ENCODE measurements around the gene ZNF365.
"Not testable (repeated sequence)": the region's sequence is repeated elsewhere in the genome, so short reads cannot be mapped to it uniquely, and the experiment has no call there.

The ZNF365 gene, protein sequence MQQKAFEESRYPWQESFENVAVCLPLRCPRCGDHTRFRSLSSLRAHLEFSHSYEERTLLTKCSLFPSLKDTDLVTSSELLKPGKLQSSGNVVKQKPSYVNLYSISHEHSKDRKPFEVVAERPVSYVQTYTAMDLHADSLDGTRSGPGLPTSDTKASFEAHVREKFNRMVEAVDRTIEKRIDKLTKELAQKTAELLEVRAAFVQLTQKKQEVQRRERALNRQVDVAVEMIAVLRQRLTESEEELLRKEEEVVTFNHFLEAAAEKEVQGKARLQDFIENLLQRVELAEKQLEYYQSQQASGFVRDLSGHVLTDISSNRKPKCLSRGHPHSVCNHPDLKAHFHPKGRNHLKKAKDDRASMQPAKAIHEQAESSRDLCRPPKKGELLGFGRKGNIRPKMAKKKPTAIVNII

DNA sequence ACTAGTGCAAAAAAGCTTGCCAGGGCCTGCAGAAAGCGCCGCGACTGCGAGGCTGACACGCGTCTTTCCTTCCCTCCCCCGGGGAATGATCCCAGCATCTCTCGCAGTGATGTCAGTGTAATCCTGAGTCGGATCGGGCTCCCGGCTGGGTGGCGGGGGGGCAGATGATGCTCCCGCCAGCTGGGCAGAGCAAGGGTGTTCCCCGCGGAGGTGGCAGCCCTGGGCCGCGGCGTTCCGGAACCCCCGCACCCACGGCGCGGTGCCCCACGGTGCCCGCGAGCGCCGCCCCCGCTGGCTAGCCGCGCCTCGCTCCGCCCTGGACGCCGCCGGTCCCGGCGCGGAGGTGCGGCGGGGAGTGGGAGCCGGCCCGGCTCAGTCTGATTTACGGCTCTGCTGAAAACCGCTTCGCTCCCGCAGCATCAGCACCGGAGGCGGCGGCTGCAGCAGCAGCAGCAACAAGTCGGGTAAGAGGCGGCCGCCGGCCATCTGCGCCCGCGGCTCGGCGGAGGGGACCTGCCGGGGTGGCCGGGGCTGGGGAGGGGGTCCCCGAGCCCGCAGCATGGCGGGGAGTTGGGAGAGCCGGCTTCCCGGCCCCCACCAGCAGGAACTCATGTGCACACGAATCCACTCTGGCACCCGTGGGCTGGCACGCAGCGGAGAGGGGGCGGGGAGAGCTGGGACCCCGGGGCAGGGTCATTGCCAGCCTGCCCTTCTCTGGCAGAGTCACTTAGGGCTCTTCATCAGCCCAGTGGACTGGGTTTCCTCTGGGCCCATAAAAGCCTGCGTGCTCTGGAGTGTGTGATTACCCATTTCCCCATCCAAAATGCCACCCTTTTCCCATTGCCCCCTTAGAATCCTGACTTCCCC is at the start of gene ZNF365:
ZNF365 (plus strand) TSS at position 375 of the 867 bp plus-strand sequence. CDS start 1,825 bp downstream, outside the sequence.
- DNase-seq: no peak

DNA sequence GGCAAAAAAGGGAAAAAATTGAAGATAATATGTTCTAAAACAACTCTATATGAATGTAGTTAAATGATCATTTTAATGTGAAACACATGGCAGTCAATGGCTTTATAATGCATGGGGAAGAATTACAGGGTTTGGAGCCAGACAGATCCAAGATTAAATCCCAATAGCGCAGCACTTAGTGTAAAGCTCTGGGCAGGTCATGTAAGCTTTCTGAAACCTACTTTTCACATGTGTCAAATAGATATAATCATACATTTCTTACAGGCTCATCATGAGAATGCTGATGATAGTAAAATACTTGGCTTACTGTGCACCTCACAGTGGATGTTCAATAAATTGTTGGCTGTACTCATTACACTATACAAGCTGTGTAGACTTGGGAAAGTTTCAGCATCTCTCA is 48.0 kb upstream of the ZNF365 start:
- no peak for DNase-seq

DNA sequence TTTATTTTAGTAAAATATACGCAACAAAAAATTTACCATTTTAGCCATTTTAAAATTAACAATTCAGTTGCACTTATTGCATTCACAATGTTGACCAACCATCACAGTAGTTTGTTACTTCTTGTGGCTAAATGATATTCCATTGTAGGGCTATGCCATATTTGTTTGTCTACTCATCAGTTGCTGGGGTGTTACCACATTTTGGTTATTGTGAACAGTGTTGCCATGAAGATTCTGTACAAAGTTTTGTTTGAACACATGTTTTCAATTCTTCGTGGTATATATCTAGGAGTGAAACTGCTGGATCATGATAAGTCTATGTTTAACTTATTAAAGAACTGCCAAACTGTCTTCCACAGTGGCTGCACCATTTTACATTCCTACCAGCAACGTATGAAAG is 46.3 kb upstream of the ZNF365 start:
- no peak for DNase-seq

DNA sequence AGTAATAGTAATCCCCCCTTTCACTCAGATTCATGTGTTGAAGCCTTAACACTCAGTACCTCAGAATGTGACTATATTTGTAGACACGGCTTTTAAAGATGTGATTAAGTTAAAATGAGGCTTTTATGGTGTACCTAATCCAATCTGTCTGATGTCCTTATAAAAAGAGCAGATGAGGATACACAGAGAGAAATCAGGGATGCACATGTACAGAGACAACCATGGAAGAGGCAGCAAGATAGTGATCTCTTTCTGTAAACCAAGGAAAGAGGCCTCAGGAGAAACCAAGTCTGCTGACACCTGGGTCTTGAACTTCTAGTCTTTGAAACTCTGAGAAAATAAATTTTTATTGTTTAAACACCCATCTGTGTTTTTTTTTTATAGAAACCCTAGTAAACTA is 44.0 kb upstream of the ZNF365 start:
- no peak for DNase-seq

DNA sequence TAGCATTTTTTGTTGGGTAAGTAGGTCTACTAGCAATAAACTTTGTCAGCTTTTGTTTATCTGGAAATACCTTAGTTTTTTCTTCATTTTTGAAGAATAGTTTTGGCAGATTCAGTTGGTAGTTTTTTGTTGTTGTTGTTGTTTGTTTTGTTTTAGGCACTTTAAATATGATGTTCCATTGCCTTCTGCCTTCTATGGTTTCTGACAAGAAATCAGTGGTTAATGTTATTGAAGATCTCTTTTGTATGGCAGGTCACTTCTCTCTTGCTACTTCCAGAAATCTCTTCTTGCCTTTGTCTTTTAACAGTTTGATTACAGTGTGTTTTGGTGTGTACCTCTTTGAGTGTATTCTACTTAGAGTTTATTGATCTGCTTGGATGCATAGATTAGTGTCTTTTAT is 41.8 kb upstream of the ZNF365 start:
- peak; percentile 11 for DNase-seq

DNA sequence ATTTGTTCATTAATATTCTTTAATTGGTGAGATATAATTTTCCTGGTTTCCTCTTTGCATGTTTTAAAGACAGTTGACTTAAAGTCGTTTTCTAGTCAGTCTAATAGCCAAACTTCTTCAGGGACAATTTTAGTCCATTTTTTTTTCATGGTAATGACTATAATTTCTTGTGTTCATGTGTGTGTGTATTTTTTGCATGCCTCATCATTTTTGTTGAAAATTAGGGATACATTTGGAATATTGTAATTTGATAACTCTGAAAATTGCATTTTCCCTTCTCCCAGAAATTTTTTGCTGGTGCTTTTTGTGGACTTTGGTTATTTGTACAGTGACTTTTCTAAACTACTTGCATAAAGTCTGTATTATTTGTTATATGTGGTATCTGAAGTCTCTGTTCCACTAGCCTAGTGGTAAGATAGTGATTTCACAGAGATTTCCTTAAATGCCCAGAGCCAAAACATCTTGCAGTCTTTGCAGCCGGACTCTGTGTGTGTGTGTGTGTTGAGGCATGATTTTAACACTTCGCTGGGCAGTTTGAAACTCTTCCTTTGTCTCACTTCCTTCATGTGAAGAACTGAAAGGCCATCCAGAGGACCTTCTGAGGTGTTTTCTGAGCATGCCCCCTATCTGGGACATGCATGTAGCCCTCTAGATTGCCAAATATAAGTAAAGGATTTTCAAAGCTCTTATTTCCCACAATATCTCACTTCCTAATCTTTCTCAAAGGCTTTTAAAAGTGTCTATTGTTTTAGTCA is 40.9 kb upstream of the ZNF365 start:
- no peak for DNase-seq

DNA sequence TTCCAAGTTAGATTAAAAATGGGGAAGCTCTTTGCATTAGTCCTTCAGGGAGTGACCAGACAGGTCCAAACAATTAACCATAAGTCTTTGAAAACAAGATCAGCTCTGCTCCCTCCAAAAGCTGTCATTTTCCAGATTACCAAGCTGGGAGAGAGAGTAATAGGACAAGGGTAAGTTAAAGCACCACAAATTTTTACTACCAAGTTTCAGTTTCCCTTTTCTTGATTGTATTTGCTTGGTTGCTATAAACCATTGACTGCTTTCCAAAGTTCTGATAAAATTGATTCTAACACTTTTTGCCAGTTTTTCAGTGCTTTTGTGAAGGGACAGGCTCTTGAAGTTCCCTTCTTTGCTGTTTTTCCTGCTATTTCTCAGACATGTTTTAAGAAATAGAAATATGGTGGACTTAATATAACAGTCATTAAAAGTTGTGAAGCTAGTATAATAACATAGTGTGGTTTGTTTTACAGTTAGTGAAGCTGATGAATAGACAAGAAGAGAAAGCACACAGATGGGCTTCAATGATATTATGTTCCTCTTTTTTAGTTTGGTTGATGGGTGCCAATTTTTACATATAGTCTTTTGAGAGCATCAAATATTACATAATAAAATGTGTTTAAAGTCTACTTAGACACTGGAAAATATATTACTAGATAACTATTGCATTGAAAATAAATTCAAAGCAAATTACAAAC is 40.0 kb upstream of the ZNF365 start:
- DNase-seq: peak; percentile 57

DNA sequence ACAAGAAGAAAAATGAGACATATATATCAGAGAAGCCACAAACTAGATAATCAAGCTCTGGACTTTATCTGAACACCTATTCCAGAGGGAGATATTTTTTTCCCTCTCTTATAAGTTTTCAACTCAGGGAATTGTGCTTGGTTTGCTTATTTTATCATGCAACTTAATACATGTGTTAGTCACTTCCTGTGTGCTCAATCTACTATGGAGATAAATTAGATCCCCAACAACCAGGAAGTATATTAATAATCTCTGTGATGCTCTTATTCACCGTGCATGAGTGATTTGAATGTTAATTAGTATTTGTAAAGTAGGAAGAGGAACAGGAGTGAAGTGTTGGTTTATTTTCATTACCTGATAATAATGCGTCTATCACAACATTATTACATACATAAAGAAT is 38.8 kb upstream of the ZNF365 start:
- no peak for DNase-seq

DNA sequence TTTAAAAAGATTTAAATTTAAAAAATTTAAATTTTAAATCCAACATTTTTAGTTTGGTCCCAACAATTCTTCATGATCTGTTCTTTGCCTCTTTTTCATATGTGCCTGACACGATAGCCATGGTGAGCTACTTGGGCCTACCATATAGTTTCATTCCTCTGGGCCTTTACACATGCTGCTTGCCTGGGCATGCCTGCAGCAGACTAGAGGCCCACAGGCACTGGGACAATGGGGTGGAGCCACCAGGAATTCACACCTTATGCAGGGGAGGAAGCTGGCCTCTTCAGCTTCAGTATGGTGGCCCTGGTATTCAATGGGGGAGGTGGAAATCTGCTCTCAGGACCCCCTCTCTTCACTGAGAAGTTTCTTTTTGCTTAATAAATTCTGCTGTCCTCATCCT is 37.8 kb upstream of the ZNF365 start:
- DNase-seq: no peak

DNA sequence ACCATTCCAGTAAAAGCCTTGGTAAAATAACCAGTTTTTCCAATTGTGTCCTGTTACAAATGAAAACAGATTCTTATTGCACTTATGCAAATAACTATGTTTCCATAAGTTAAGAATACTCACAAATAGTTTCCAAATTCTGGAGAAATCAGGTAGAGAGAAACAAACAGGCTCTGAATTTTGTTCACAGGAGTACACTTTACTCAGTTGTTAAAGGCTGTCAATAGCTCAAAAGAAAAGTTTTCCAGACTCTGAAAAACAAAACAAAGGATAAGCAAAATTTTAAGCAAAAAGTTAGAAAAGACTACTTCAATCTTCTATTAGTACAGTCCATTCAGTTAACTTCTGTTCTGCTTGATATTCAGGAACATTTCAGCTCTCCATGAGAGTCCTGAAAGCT is 32.8 kb upstream of the ZNF365 start:
- DNase-seq: peak; percentile 32

DNA sequence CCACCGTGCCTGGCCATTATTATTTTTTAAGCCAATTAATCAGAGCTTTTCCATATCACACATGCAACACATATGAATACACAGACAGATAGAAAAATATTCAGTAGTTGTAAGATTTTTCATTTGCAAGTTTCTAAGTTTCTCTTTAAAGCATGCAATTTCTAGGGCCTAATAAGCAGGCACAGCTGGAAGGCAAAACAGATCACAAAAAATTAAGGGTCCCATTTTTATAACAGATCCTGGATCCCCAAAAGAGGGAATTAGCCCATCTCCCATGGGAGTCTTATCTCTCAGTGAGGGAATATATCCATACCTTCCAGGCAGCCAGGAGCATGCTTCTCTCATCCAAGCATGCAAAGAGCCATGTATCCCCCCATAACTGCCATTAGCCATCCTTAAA is 31.2 kb upstream of the ZNF365 start:
- DNase-seq: no peak

DNA sequence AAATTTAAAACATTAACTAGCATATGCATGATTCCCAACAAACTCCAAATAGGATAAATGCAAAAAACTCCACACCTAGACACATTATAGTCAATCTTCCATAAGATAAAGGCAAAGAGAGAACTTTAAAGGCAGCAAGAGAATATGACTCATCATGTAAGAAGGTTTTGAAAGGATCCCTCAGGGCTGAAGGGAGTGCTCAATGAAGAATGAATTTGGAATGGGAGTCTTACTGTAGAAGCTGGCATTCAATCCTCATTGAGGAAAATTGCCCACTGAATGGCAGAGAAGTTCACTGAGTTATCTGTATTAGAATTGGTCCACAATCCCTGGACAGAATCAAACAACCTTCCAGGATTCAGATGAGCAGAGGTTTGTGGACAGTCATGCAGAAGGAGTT is 26.1 kb upstream of the ZNF365 start:
- no peak for DNase-seq

DNA sequence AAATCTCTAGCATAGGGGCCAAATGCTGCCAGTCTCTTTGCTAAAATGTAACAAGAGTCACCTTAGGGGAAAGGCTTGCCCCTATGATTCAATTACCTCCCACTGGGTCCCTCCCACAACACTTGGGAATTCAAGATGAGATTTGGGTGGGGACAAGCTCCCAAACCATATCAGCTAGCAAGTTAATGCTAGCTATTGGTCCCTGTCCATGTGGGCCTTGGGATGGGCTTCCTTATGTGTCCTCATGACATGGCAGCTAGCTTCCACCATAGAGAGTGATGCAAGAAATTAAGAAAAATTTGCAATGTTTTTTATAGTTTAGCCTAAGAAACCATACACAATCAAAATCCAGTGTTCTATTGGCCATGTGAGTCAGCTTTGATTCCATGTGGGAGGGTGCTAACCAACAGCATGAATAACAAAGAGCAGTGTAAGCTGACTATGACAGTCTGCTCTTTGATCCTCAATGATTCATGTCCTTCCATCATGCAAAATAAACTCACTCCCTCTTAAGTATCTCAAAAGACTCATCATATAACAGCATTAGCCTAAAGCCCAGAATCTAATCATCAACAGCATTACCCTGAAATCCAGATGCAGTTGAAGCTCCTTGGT is 21.7 kb upstream of the ZNF365 start:
- DNase-seq: no peak

DNA sequence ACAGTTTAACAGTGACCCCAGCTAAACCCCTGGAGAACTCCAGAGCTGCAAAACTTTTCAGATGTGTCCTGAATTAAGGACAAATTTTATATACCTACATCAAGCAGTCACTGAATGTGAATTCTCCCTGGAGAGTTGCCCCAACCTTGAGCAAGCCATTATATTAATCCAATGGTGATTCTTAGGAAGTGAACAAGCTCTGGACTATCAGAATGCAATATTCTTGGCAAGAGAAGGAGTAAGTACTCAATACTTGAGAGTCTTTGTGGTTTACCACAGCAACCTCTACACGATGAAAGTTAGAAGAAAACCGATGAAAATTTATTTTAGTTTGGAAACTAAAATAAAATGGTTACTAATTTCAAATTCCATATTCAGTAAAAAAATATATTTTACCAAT is 19.3 kb upstream of the ZNF365 start:
- no peak for DNase-seq

DNA sequence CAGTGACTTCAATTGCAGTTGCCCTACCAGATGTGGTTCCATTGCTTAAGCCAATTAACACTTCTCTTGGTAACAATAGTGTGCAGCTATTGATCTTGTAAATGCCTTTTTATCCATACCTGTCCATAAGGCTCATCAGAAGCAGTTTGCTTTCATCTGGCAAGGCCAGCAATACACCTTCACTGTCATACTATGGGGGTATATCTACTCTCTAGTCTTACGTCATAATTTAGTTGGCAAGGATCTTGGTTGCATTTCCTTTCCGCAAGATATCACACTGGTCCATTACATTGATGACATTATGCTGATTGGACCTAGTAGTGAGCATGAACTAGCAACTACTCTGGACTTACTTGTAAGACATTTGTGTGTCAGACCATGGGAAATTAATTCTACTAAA is 17.7 kb upstream of the ZNF365 start:
- no peak for DNase-seq

DNA sequence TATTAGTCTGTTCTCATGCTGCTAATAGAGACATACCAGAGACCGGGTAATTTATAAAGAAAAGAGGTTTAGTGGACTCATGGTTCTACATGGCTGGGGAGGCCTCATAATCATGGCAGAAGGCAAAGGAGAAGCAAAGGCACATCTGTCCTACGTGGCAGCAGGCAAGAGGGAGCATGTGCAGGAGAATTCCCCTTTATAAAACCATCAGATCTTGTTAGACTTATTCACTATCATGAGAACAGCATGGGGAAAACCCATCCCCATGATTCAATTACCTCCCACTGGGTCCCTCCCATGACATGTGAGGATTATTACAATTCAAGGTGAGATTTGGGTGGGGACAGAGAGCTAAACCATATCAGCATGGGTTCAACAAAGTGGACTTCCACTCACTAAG is 16.0 kb upstream of the ZNF365 start:
- not testable (repeated sequence) for DNase-seq

DNA sequence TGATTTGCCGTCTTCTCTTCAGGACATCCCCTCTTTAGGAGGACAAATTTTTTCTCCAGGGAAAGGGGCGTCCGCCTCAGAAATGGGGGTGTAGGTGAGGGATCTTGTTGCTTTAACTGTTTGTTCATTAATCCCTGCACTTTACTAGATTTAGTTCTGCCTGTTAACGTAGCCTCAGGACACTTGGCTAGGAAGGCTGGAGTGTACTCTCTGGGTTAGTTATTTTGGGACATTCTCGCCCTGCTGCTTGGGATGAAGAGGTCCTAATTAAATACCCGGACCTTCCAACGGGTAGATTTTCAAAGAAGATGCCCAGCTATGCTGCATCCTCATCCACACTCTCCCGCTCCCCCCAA is 552 bp upstream of the ZNF365 start:
- no peak for DNase-seq

DNA sequence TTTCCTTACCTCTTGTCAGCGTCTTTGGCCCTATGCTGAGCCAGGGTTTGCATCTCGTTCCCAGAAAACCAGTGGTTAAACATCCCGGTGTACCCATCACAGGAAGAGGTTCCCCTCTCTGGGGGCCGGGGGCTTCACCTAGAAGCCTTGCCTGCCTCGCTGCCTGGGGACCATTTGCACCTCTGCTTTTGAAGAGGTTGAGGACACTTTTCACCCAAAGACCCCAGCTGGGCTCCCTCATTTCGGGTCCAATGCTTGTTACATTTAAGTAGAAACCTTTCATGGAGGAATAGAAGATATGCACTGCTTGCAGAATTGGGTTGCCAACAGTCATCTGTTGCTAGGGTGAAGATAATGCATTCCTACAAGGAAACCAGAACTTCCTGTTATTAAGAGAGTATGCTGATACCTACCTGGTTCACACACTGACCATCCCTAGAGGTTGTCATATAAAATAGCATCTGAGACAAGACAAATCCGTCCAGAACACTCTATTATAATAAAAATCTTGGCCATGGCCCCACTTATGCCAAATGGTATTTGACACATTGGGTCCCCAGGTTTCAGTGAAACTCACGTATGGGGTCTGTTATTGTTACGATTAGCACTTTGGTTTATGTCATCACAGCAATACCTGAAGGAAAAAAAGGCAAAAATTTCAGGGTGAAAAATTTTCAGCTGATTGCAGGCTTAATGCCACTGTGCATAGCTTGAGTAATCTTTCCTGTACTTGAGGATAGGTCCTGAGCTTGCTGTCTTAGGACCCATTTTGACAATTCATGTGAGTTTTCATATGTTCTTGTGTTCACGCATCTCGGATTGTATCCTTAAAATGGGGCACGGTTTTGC is 917 bp downstream of the ZNF365 start:
- DNase-seq: no peak

DNA sequence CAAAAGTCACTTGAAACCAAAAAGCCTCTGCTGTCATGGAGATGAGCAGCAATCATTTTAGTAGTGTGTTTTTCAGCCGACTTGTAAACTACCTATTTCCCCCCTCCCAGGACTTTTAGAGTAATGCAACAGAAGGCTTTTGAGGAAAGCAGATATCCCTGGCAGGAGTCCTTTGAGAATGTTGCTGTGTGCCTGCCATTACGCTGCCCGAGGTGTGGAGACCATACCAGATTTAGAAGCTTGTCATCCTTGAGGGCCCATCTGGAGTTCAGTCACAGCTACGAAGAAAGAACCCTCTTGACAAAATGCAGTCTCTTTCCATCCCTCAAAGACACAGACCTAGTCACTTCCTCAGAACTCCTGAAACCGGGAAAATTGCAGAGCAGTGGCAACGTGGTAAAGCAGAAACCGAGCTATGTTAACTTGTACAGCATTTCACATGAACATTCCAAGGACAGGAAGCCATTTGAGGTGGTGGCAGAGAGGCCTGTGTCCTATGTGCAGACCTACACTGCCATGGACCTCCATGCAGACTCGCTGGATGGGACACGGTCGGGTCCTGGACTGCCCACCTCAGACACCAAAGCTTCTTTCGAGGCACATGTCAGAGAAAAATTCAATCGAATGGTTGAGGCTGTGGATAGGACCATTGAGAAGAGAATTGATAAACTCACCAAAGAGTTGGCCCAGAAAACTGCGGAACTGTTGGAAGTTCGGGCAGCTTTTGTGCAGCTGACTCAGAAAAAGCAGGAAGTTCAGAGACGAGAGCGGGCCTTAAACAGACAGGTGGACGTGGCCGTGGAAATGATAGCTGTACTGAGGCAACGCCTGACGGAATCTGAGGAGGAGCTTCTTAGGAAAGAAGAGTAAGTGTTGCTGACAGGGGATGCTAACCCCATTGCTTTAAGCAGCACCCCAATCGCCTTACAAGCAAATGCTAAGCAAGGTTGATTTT is 2.2 kb downstream of the ZNF365 start:
- no peak for DNase-seq

DNA sequence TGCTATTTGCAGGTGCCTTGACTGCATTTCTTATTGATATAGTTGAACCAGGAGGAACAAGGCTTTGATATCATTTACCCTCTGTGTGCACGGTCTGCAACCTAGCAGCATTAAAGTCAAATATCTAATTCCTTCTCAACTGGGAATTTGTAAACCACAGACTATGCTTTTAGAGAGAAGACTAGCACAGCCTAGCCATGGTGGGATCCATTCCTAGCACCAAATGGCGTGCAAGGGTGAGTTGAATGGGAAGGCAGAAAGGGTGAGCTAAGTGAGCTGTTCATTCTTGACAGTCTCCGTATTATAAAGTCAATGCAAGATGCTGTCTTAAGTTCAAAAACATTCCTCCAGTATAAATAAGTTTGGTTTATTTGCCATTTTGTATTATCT is 2.9 kb downstream of the ZNF365 start:
- no peak for DNase-seq
